Measurements from ENCODE around the gene DENND2A.

- TF ChIP-seq RAD21 (IDR thresholded peaks at IDR 0.05; ENCODE audit: low read length) = 0 out of 2 replicates have a peak, but pooled peaks have one; percentile 14
- no peak for TF ChIP-seq BHLHE40 (IDR thresholded peaks at IDR 0.05; ENCODE audit: low read depth, low read length)
- 0 out of 2 replicates have a peak, but pooled peaks have one; percentile 27 for TF ChIP-seq FOS (IDR thresholded peaks at IDR 0.05; ENCODE audit: low read depth, low read length)
- no peak for TF ChIP-seq CTCF (conservative IDR thresholded peaks at IDR 0.05; ENCODE audit: low read depth, low read length)
- TF ChIP-seq POLR2A (IDR thresholded peaks at IDR 0.05; ENCODE audit: low read depth, low read length) = no peak
Observed at GRCh38 chr7:140607441-140607989, 33.1 kb downstream of the DENND2A start.

Measured in IMR-90 (cell line).